CD4-positive, alpha-beta T cell (primary cell): Measurements from ENCODE around the gene LSG1. TPM values are rescaled to one million over a fixed set of nuclear protein-coding genes. Genes with fewer than 3 reads are reported as not detected.

Experiments used
- ATAC-seq: fragments of 200-7000 bp; cut with Tn5 transposase; one replicate; pipeline ENCODE4 v1.10.0; 2022; ENCODE audit warnings: mild to moderate bottlenecking; ENCODE audit not compliant: poor library complexity
- CTCF ChIA-PET: fragments of 350-600 bp; sonication (Branson Sonifier 250); formaldehyde crosslinking; loops from one replicate; lab custom pipeline; 2021; ENCODE audit warnings: antibody characterized with exemption, inconsistent platforms; lab: Charles Lee
- POLR2A ChIA-PET: fragments of 350-600 bp; sonication (Branson Sonifier 250); formaldehyde crosslinking; loops from one replicate; lab custom pipeline; 2021; ENCODE audit warnings: antibody characterized with exemption, inconsistent platforms; lab: Charles Lee
- DNase-seq, 14 experiments: peaks; one replicate each; pipeline ENCODE4 v3.0.0-alpha.2; 2013 to 2020; ENCODE audit warnings: mixed read lengths in 2 of 14
- H3K27ac ChIP-seq, 2 donors: one replicate each; pipeline versions ENCODE4 v1.5.1 to v1.7.0; 2013; ENCODE audit warnings: low read length in 2 of 2, low read depth in 1 of 2, mild to moderate bottlenecking in 1 of 2
- H3K27me3 ChIP-seq, 2 experiments: 1 replicate in 1 of 2; 2 replicates in 1 of 2; pipeline versions ENCODE4 v1.6.1 to v1.7.0; 2013; ENCODE audit warnings: low read length in 2 of 2, control low read depth in 1 of 2, mild to moderate bottlenecking in 1 of 2, moderate library complexity in 1 of 2; ENCODE audit not compliant: insufficient read depth in 2 of 2, control insufficient read depth in 1 of 2
- H3K36me3 ChIP-seq: one replicate; pipeline ENCODE4 v1.6.1; 2013; ENCODE audit warnings: low read length, control low read depth; ENCODE audit not compliant: insufficient read depth
- H3K4me1 ChIP-seq: one replicate; pipeline ENCODE4 v1.6.1; 2013; ENCODE audit warnings: low read length, control low read depth; ENCODE audit not compliant: insufficient read depth
- H3K4me3 ChIP-seq: one replicate; pipeline ENCODE4 v1.5.1; 2013; ENCODE audit warnings: mild to moderate bottlenecking, low read length, moderate library complexity
- H3K9me3 ChIP-seq, 2 experiments: 1 replicate in 1 of 2; 2 replicates in 1 of 2; pipeline versions ENCODE4 v1.6.1 to v1.7.0; 2013; ENCODE audit warnings: low read length in 2 of 2, mild to moderate bottlenecking in 2 of 2, control low read depth in 1 of 2, moderate library complexity in 1 of 2; ENCODE audit not compliant: control insufficient read depth in 1 of 2, insufficient read depth in 1 of 2
- H3K27ac Mint-ChIP-seq: one replicate; pipeline ENCODE4 v1.8.0; 2020; ENCODE audit warnings: mixed read lengths
- H3K27me3 Mint-ChIP-seq: one replicate; pipeline ENCODE4 v1.8.0; 2021; ENCODE audit warnings: mixed read lengths
- H3K36me3 Mint-ChIP-seq: one replicate; pipeline ENCODE4 v1.8.0; 2021; ENCODE audit warnings: low read depth, mixed read lengths
- H3K4me1 Mint-ChIP-seq: one replicate; pipeline ENCODE4 v1.8.0; 2021; ENCODE audit warnings: low read depth, mixed read lengths
- H3K4me3 Mint-ChIP-seq: one replicate; pipeline ENCODE4 v1.8.0; 2020; ENCODE audit warnings: mild to moderate bottlenecking, mixed read lengths
- H3K9me3 Mint-ChIP-seq: one replicate; pipeline ENCODE4 v1.8.0; 2020; ENCODE audit warnings: mixed read lengths
- CTCF ChIP-seq: fragments of 200-600 bp; IDR thresholded peaks from one replicate; pipeline ENCODE4 v1.8.0; 2022; ENCODE audit warnings: antibody characterized with exemption, mild to moderate bottlenecking
- intact Hi-C, 2 experiments: fragments of 100-400 bp; cut with DNase I in 1 of 2; cut with micrococcal nuclease in 1 of 2; formaldehyde crosslinking; loops; one replicate each; pipeline versions ENCODE4 v1.15.1 to v1.9.0; 2023 to 2025; cut with DNase I, micrococcal nuclease
- total RNA-seq, 174 experiments: library from RNA in 2 of 174; stranded (reverse) in 2 of 174; gene quantifications; one replicate each; pipeline ENCODE4 v1.2.3 and lab custom pipeline; 2021 to 2026

LSG1 gene
- total RNA-seq, 2 experiments from 2014 or later = 37.9 to 44.6 TPM

GRCh38 chr3:194612221-194612620 lies 59.8 kb downstream of the LSG1 start:
- H3K27me3 Mint-ChIP-seq = no peaks in the 10 kb centered on the region
- H3K36me3 Mint-ChIP-seq = no peaks in the 10 kb centered on the region
- Histone ChIP-seq H3K36me3 (no peaks in the 10 kb centered on the region), H3K4me3 (no peak overlapping the region), H3K9me3 (no peaks in the 10 kb centered on the region), H3K4me1 (no peaks in the 10 kb centered on the region), H3K27ac (no peak overlapping the region), H3K27me3 (no peaks in the 10 kb centered on the region)
- ATAC-seq = no peak
- CTCF ChIA-PET = no interaction called here
- no peak overlapping the region for H3K4me3 Mint-ChIP-seq
- intact Hi-C loops = no loop called here
- H3K9me3 Mint-ChIP-seq = no peaks in the 10 kb centered on the region
- H3K4me1 Mint-ChIP-seq = no peaks in the 10 kb centered on the region
- POLR2A ChIA-PET = no interaction called here
- no peak for TF ChIP-seq CTCF
- H3K27ac Mint-ChIP-seq = no peak overlapping the region
- DNase-seq = no peak

- no peaks in the 10 kb centered on the region for H3K9me3 Mint-ChIP-seq
- H3K27ac ChIP-seq = no peak overlapping the region
- H3K4me1 Mint-ChIP-seq = no peaks in the 10 kb centered on the region
- no peaks in the 10 kb centered on the region for H3K27me3 Mint-ChIP-seq
- intact Hi-C loops = no loop called here
- ChIA-PET CTCF (no interaction called here), POLR2A (no interaction called here)
- no peak overlapping the region for H3K27ac Mint-ChIP-seq
- ATAC-seq = no peak
- no peaks in the 10 kb centered on the region for H3K4me1 ChIP-seq
- DNase-seq = no peak
- no peaks in the 10 kb centered on the region for H3K9me3 ChIP-seq
- no peaks in the 10 kb centered on the region for H3K36me3 Mint-ChIP-seq
- H3K36me3 ChIP-seq = no peaks in the 10 kb centered on the region
- H3K4me3 ChIP-seq = no peak overlapping the region
- H3K4me3 Mint-ChIP-seq = no peak overlapping the region
- no peaks in the 10 kb centered on the region for H3K27me3 ChIP-seq
- no peak for TF ChIP-seq CTCF
These were observed 61.3 kb downstream of the LSG1 start for GRCh38 chr3:194610689-194611088.

- Histone ChIP-seq H3K27me3 (no peaks in the 10 kb centered on the region), H3K36me3 (no peaks in the 10 kb centered on the region), H3K27ac (no peak overlapping the region), H3K9me3 (no peaks in the 10 kb centered on the region), H3K4me3 (no peak overlapping the region), H3K4me1 (no peaks in the 10 kb centered on the region)
- ChIA-PET CTCF (no interaction called here), POLR2A (no interaction called here)
- DNase-seq (no peak), ATAC-seq (no peak)
- Mint-ChIP-seq H3K4me1 (no peaks in the 10 kb centered on the region), H3K27ac (no peak overlapping the region), H3K27me3 (no peaks in the 10 kb centered on the region), H3K4me3 (no peak overlapping the region), H3K36me3 (no peaks in the 10 kb centered on the region), H3K9me3 (no peaks in the 10 kb centered on the region)
- TF ChIP-seq CTCF = no peak
- intact Hi-C loops = no loop called here
These were observed 62.4 kb downstream of the LSG1 start for GRCh38 chr3:194609601-194610000.
